Embryonic facial prominence (tissue), 1 donor: ENCODE results near the gene SHE.
"Not testable (repeated sequence)": the region's sequence is repeated elsewhere in the genome, so short reads cannot be mapped to it uniquely, and the experiment has no call there.

Experiments
- DNase-seq: peaks from one replicate; pipeline ENCODE4 v3.0.0-alpha.2; 2016; ENCODE audit errors: extremely low spot score

Gene SHE

DNA sequence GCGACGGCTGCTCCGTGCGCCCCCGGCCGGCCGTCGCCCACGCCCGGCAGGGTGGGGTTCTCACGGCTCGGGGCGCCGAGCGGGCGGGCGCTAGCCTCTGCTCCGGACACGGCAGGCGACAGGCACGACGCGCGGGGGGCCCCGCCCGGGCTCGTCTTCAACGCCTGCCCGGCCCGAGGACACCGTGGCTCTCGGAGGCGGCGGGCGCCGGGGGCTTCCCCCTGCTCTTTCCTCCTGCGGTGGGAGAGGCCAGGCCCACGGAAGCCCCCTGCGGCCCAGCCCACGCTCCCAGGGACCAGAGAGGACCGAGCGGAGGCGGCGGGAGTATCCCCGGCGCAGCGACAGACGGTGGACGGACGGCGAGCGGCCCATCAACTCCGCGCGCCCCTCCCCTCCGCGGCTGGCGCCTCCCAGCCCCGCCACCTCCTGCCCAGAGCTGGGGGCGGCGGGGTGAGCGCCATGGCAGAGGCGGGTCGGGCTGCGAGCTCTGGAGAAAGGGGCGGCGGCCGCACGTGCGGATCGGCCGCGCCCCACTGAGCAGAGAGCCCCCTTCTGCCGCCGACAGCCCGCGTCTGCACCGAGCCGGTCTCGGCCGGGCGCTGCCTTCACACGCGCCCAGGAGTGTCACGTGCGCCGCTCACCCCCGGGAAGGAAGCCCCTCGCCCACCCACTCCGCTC, at the start of gene SHE, which contains the start of gene TDRD10:
TSS of gene SHE (minus strand) at position 347 of the 678 bp plus-strand sequence. CDS start 386 bp downstream, outside the sequence.
TSS of gene TDRD10 (plus strand) at position 154 of the 678 bp plus-strand sequence. CDS start 4,685 bp downstream, outside the sequence.
- DNase-seq, result no peak

DNA sequence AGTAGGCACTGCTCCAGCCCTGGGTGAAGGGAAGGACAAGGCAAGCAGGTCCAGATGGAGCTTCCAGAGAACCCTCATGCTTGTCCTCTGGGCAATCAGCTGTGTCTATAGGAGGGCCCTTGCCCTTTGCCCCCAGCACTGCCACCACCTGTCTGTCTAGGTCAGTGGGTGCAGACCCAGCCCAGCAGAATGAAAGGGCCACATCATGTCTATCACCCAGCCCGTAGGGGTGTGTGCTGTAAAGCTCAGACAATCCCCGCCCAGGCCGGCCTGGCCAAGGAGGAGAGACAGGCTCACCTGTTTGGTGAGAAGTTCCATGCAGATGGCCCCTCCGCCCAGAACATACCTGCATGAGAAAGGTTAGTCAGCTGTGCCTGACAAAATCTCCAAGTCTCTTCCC, 49.3 kb upstream of the SHE start:
- DNase-seq, result no peak

DNA sequence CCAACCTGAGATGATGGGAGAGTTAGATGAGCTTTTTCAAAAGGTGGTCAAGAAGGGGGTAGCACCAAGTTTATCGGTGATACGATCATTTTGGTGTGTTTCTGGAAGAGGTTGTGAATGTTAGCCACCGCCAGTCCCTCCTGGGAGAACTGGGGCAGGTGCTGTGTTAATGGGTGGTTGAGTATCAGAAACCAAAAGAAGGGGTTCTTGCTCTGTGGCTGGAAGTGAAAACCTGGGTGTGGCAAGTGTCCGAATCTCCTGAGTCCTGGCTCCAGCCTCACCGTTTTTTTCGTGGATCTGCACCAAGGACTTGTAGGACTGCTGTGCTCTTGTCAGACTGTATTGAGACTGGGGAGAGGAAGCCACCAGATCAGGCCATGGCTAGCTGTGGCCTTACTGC, 48.4 kb upstream of the SHE start:
- DNase-seq, result no peak

DNA sequence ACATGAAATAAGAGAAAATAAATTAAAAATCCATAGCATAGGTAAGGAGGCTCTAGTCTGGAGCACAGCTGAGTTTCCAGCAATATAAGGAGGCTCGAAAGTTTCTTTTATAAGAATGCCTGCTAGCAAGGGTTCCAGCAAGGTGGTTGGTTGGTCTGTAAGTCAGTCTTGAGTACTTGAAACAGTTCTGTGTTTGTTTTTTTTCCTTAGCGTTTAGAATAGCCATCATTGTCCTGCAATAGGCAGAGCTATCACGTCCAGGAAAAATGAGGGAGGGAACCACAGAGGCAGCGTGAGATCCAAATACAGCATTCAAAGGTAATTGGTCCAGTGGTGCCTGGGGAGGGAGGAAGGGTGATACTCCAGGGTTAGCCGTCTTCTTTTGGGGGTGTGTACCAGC, 47.9 kb upstream of the SHE start:
- DNase-seq, result no peak

DNA sequence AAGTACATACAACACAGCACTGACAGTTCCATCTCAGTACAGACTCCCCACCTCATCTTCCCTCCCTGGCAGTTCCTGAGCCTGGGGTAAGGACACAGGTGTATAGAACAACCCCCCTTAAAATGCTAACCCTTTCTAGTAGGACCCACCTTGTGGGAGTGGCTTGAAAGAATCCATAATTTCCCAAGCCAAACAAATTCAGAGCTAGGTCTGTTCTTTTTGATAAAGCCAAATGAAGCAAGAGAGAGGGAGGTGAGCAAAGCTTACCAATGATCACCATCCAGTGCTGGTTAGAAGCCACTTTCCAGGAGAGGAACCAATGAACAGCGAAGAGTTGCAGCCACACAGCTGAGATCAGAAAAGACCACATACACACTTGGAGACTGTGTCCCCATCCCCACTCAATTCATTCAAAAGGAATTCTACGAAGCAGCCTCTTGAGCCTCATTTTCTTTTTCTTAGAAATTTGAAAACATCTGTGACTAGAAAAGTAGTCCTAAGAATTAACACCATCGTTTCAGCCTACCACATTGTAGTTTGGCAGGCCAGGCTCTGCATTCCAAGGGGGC, 47.1 kb upstream of the SHE start:
- DNase-seq, result no peak

DNA sequence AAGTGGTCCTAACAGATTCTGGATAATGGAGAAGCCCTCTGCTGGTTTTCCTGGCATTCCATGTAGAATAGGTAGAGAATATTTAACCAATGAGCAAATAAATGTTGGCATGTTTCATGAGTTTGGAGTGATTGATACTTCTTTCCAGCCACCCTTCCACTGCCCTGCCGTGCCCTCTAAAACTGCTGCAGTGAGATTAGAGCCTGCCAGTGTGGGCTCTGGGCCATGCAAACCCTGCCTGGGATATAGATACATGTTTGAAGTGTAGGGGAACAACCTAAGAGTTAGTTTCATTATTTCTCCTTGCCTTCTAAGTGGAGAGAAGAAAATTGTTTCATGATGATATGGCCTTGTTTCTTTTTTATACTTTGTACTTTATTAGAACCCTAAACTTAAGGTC, 45.8 kb upstream of the SHE start:
- no peak for DNase-seq

DNA sequence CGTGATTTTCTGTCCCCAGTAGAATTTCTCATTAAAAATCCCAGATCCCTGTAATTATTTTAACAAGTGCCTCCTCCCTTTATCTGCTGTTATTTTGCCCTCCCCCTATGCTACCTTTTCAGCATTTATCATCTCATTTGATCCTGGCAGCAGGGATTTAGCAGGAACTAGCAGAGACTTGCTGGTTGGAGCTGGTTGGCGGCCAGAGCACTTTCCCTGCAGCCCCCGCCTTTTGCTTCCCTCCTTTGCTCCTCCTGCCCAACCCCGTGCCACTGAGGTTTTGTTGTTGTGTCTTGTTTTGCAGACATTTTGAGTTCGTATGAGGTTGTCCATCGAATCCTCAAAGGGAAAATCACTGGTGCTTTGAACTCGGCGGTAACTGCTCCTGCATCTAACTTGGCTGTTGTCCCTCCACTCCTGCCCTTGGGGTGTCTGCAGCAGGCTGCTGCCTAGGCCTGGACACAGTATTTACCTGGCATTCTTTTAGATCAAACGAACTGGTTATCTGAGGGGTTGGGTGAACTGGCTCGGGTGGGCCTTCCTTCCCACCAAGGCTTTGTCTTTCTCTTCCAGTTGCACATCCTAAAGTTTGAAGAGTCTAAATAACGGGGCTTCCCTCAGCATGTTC, 45.0 kb upstream of the SHE start:
- DNase-seq, result no peak

DNA sequence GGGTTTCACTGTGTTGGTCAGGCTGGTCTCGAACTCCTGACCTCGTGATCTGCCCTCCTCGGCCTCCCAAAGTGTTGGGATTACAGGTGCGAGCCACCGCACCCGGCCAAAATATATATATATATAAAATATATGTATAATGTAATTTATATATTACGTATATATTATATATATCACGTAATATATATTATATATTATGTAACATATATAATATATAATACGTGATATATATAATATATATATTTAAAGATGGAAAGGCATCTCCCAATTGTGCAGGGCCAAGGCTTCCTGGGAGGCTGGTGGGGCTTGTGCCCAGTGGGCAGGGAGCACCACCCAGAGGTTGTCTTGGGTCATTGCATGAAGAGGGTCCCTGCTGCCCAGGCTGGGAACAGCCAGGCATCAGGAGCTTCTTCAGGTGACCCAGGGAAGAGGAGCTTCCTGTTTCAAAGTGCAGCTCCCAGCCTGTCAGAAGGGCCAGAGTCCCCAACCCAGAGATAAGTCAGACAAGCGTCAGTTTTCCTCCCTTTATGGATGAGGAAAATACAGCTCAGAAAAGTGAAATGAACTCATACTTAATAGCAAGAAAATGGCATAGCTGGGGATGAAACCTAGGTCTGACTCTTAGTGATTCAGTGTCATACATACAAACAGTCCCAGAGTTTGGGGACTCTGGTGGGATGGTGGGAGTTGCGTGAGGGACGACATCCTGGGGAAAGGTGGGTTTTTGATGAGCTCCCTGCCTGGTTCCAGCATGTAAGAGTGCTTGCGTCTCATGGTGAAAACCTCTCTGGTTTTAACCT, 44.3 kb upstream of the SHE start:
- DNase-seq, result no peak

DNA sequence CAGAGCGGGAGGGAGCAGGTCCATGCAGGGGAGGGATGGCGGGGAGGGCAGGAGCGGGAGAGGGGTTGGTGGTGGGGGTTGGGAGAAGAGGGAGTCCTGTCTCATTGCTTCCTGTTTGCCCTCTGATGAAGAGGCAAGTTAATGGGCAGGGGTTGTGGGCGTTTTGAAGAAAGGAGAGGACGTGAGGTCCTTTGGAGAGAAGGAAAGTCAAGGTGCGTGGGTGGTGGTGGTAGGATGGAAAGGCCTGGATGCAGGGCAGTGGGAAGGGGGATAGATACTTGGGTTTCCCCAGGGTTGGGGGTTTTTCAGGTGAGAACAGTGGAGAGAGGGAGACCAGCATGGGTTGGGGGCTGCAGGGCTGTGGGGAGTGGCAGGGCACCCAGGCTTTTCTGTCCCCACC, 39.0 kb upstream of the SHE start:
- no peak for DNase-seq

DNA sequence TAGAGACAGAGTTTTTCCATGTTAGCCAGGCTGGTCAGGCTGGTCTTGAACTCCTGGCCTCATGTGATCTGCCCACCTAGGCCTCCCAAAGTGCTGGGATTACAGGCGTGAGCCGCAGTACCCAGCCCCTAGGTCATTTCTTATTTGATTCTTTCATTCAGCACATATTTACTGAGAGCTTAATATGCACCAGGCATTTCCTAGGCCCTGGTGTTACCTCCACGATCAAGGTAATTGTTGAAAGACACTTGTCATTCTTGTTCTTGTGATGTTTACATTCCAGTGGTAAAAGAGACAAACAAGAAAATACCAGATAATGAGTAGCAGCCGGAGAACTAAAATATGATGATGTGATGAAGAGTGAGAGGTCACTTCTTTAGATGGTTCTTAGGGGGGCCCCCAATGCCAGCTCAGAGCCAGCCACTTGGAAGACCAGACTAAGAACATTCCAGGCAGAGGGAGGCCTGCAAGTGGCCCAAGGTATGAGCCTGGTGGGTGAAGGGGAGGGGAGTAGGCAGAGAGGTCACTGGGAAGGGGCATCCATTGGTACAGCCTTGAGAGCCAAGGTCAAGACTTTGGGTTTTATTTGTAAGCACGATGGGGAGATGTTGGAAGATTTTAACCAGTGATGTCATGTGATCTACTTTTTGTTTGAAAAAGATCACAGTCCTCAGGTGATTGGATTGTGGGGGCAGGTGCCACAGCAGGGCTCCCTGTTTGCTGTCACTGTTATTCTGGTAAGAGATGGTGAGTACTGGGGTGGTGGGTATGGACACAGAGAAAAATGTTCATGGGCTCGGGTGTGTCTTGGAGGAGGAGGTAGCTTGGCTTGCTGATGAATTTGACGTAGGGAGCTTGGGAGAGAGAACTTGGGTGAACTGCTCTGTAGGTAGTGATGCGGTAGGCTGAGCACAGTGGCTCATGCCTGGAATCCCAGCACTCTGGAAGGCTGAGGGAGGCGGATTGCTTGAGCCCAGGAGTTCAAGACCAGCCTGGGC, 37.6 kb upstream of the SHE start:
- DNase-seq, result no peak

DNA sequence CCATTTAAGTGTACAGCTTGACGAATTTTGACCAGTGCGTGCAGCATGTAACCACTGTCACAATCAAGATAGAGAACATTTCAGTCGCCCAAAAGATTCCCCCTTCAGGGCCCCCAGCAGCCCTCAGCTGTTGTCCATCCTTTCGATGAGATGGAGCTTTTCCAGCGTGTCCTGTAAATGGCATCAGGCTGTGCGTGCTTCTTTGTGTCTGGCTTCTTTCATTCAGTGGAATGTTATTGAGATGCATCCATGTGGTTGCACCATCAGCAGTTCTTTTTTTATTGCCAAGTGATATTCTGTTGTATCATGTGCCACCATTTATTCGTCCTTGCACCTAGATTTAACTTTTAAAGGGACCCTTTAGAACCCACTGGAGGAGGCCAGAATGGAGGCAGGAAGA, 34.4 kb upstream of the SHE start:
- no peak for DNase-seq

DNA sequence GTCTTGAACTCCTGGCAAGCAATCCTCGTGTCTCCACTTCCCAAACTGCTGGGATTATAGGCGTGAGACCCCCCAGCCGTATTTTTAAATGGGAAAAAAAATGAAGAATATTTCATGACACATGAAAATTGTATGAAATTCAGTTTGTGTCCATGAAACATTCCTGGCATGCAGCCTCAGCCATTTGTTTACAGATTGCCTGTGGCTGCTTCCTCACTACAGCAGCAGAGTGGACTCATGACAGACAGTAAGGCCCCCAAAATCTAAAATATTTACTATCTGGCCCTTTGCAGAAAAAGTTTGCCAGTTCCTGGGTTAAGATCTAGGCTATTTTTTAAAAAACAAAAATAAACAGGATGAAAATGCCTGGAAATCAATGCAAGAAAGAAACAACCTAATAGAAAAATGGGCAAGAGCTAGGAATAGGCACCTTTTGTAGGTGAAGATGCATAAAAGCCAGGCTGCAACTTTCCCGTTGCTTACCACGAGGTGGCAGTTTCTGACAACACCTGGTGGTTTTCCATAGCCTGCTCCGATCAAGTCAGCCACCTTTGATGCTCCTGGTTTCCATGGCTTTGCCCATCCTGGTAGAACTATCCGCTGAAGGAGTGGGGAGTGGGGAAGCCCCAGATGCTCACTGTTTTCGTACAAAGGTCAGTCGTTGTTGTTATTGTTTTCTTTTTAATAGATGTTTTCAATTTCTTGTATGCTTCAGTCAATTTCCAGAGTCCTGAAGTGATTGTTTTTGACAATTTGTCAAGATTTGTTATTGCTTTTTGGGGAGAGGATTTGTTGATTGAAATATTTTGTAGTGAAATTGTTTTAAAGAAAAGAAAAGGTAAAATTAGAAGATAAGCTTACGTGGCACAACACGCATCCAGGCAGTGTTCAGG, 32.0 kb upstream of the SHE start:
- DNase-seq, result no peak

DNA sequence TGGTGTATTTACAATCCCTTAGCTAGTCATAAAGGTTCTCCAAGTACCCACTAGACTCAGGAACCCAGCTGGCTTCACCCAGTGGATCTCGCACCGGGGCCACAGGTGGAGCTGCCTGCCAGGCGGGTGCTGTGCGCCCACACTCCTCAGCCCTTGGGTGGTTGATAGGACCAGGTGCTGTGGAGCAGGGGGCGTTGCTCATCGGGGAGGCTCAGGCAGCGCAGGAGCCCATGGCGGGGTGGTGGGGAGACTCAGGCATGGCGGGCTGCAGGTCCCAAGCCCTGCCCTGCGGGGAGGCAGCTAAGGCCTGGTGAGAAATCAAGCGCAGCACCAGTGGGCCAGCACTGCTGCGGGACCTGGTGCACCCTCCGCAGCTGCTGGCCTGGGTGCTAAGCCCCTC, 29.7 kb upstream of the SHE start:
- DNase-seq, result not testable (repeated sequence)

DNA sequence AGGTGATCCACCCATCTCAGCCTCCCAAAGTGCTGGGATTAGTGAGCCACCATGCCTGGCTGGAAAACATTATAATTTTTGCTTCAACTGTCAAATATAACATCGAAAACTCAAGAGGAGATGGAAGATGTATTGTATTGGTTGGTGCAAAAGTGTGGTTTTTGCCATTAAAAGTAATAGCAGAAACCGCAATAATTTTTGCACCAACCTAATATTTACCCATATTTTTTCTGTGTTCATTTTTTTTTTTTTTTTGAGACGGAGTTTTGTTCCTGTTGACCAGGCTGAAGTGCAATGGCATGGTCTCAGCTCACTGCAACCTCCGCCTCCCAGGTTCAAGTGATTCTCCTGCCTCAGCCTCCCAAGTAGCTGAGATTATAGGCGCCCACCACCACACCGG, 27.1 kb upstream of the SHE start:
- DNase-seq, result no peak

DNA sequence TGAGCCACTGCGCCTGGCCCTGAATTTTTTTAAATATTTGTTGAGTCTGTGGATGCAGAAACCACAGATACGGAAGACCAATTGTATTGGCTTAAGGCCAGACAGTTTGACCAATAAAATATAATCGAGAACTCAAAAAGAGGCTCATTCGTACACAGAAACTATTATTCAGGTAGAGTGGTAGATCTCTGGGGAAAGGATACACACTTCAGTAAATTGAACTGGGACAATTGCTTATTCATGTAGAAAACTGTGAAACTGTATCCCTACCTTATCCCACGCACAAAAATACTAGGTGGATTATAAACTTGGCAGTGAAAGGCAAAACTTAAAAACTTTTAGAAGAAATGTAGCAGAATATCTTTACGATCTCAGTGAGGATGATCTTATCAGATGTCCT, 25.0 kb upstream of the SHE start:
- no peak for DNase-seq

DNA sequence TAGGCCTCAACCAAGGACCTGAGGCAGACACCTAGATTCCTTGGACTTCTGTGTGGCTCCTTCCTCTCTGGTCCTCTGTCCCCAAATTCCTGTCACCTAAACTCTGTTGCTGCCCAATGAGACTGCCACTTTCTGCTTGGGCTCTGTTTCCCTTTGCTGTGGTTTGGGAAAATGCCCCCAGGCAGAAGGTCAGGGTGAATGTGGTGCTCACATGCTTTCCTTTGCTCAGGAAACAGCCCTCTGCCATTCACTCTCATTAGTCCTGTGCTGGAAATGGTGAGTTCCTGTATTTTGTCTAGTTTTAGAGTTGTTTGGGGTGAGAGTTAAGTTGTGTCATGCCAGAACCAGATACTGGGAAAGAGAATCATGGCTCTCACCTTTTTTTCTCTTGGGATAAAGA, 22.7 kb upstream of the SHE start:
- no peak for DNase-seq

DNA sequence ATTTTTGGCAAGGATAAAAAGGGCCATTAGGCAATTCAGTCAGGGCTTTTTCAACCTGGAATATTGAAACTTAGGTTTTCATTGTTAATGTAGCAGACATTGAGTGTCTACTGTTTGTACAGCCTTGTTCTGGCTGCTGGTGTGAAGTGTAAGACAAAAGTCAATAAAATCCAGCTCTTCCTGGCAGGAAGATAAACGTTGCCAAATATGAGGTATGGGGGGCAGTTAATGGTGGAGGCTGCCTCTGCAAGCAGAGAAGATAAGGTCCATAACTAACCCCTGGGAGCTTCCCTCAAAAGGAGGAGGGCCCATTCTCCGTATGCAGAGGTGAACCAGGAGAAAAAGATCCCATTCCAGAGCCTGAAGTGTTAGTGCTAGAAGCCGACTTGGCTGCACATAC, 19.5 kb upstream of the SHE start:
- no peak for DNase-seq

DNA sequence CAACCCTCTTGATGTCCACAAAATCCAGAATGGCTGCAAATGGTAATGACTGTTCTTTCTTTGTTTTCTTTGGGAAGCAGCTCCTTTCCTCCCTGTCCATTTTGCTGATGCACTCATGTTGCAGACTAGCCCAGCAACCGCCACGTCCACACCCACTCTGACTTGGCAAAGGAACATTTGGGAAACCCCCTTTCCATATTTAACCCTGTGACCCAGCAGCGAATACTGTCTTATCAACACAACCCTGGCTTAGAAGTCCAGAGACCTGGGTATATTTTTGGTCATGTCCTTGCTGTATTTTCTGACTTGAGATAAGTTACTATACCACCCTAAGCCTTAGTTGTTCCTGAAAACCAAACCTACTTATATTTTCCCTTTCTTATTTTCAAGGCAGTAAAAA, 18.1 kb upstream of the SHE start:
- DNase-seq, result no peak

DNA sequence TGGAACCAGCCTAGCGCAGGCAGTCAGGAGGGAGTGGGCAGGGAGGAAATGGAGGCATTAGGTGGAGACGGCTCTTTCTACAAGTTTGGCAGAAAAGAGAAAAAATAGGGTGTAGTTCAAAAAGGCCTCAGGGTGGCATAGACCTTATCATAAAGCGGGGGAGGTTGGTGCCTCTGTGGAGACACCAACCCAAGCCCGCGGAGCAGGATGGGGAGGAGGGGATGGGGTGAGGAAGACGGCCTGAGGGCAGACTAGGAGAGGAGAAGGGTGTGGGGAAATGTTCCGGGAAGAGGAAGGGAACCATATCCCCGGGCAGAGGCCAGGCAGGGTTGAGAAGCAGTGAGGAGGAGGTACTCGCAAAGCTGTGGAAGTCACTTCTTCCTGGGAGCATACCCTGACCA, 17.4 kb upstream of the SHE start:
- DNase-seq, result no peak

DNA sequence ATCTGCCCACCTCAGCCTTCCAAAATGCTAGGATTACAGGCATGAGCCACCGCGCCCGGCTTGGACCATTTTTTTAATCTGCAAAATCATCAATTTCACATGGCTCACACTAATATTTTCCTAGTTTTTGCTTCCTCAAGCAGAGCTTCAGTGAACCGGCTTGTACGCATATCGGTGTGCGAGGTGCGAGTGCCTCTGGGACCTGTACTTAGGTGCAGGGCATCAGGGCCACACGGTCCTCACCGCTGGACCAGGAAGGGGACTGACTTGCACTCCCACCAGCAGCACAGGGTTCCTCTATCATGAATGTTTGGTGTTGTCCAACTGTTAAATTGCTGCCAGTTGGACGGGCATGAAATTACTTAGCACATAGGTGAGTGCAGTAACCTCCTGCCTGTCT, 15.4 kb upstream of the SHE start:
- DNase-seq, result no peak
